Adrenal gland (tissue), 5 donors: ENCODE data around the gene HIPK2.

Experiments used
- POLR2A ChIP-seq, 2 donors: fragments of 450-650 bp; IDR thresholded peaks; one replicate each; pipeline ENCODE4 v1.6.1; 2017; ENCODE audit warnings: antibody characterized with exemption in 2 of 2, mild to moderate bottlenecking in 2 of 2, moderate library complexity in 1 of 2
- TF ChIP-seq, protein P1 (sequence below), 6 experiments: fragments of 450-650 bp in 4 of 6; fragments of 200-600 bp in 2 of 6; sonication (generic) in 1 of 6; IDR thresholded peaks; 1 replicate in 5 of 6; 2 replicates in 1 of 6; pipeline versions ENCODE4 v1.5.1 to v1.8.0; 2016 to 2021; ENCODE audit warnings: antibody characterized with exemption in 6 of 6, mild to moderate bottlenecking in 2 of 6, moderate library complexity in 1 of 6
- donor health status: DM: no; HTN: no; CAD: no.

DNA sequence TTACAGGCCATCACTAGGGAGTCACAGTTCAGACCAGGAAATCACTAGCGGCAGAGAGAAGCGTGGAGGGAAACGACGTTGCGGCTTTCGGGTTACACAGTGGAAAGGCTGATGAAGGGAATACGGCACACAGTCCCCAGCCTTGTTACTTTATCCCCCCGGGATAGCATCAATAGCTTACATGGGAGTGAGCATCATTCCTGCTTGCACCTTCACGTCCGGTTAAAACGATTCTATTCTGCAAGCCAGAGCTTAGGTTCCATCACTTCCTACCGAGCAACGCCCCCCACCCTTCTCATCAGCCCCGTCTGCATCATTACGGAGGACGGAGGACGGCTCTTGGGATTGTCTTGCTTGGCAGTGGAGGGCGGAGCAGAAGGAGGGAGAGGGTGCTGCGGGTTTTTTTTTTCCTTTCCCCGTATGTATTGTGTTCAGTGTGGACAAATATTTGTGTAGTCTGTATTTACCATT, 129.4 kb downstream of the HIPK2 start:
- no peak for TF ChIP-seq POLR2A (IDR thresholded peaks at IDR 0.05)
- TF ChIP-seq, protein P1, sequence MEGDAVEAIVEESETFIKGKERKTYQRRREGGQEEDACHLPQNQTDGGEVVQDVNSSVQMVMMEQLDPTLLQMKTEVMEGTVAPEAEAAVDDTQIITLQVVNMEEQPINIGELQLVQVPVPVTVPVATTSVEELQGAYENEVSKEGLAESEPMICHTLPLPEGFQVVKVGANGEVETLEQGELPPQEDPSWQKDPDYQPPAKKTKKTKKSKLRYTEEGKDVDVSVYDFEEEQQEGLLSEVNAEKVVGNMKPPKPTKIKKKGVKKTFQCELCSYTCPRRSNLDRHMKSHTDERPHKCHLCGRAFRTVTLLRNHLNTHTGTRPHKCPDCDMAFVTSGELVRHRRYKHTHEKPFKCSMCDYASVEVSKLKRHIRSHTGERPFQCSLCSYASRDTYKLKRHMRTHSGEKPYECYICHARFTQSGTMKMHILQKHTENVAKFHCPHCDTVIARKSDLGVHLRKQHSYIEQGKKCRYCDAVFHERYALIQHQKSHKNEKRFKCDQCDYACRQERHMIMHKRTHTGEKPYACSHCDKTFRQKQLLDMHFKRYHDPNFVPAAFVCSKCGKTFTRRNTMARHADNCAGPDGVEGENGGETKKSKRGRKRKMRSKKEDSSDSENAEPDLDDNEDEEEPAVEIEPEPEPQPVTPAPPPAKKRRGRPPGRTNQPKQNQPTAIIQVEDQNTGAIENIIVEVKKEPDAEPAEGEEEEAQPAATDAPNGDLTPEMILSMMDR (IDR thresholded peaks at IDR 0.05): no peak
